Transverse colon (tissue), 4 donors: ENCODE results near the gene CCDC142. TPM values are rescaled to one million over a fixed set of nuclear protein-coding genes. Genes with fewer than 3 reads are reported as not detected.

Source experiments
- DNase-seq: peaks from one replicate; pipeline ENCODE4 v3.0.0-alpha.2; 2019
- H3K27ac ChIP-seq, 4 donors: fragments of 200-600 bp; sonication (generic); 2 replicates each; pipeline ENCODE4 v1.5.1; 2016 to 2018; ENCODE audit warnings: inconsistent platforms in 4 of 4
- H3K27me3 ChIP-seq: fragments of 200-600 bp; sonication (generic); 2 replicates; pipeline ENCODE4 v1.5.1; 2017; ENCODE audit warnings: inconsistent platforms
- H3K36me3 ChIP-seq, 4 donors: fragments of 200-600 bp; sonication (generic); 2 replicates each; pipeline ENCODE4 v1.5.1; 2017 to 2019; ENCODE audit warnings: inconsistent platforms in 4 of 4
- H3K4me1 ChIP-seq, 4 donors: fragments of 200-600 bp; sonication (generic); 2 replicates each; pipeline ENCODE4 v1.5.1; 2017 to 2020; ENCODE audit warnings: inconsistent platforms in 4 of 4
- H3K4me3 ChIP-seq, 4 donors: fragments of 200-600 bp; sonication (generic); 1 replicate in 1 of 4; 2 replicates in 3 of 4; pipeline versions ENCODE4 v1.5.1 to v1.6.1; 2017 to 2019; ENCODE audit warnings: inconsistent platforms in 4 of 4
- H3K9me3 ChIP-seq, 2 donors: fragments of 200-600 bp; sonication (generic); 2 replicates each; pipeline ENCODE4 v1.5.1; 2017 to 2019; ENCODE audit warnings: inconsistent platforms in 2 of 2
- CTCF ChIP-seq, 5 experiments: fragments of 200-600 bp in 3 of 5; fragments of 450-650 bp in 2 of 5; sonication (generic) in 3 of 5; IDR thresholded peaks; 1 replicate in 2 of 5; 2 replicates in 3 of 5; pipeline ENCODE4 v1.5.1; 2016 to 2017; ENCODE audit warnings: antibody characterized with exemption in 5 of 5, inconsistent platforms in 3 of 5, mild to moderate bottlenecking in 2 of 5, moderate library complexity in 1 of 5
- EP300 ChIP-seq: sonication (generic); formaldehyde crosslinking; IDR thresholded peaks from one replicate; pipeline ENCODE4 v1.6.1; 2017; ENCODE audit warnings: antibody characterized with exemption, low read depth
- POLR2A ChIP-seq: fragments of 450-650 bp; IDR thresholded peaks from one replicate; pipeline ENCODE4 v1.6.1; 2016; ENCODE audit warnings: antibody characterized with exemption, mild to moderate bottlenecking, moderate library complexity
- POLR2AphosphoS5 ChIP-seq, 3 donors: sonication (generic); formaldehyde crosslinking; IDR thresholded peaks; one replicate each; pipeline ENCODE4 v1.6.1; 2016; ENCODE audit warnings: antibody characterized with exemption in 3 of 3
- WGBS, 2 donors: methylation state at CpG; one replicate each; pipeline ENCODE4 v1.1.5; 2018; ENCODE audit warnings: low coverage in 1 of 2; 5-methylcytosine and 5-hydroxymethylcytosine counted together
- in situ Hi-C, 4 donors: fragments of 200-750 bp; cut with MboI; loops; one replicate each; pipeline versions ENCODE4 v1.15.0 to v1.15.1; 2017; ENCODE audit warnings: low sequenced_read_pairs in 3 of 4, low pct_ligation_motif_present in 1 of 4, low pct_unique_long_range_greater_than_20kb in 1 of 4
- intact Hi-C: fragments of 100-400 bp; cut with DNase I; formaldehyde crosslinking; loops from one replicate; pipeline ENCODE4 v1.15.1; 2023; ENCODE audit warnings: low total_unique reads
- total RNA-seq, 4 donors: library from RNA; depleted of rRNA; stranded (reverse); fragments of >200 nt; gene quantifications; one replicate each; pipeline ENCODE4 v1.1.0, GENCODE V29; 2016

CCDC142 gene
- total RNA-seq, 4 donors from 2014 or later, result 49.7 to 93.1 (median 71.6) TPM

- H3K27ac ChIP-seq, result no peak overlapping the region
- in situ Hi-C loops, result no loop called here
- no peak overlapping the region for H3K4me3 ChIP-seq
- H3K36me3 ChIP-seq, result peaks cover 0 to 19% (median 8%) of the 10 kb centered on the region in 4 donors
- H3K4me1 ChIP-seq, result peaks cover 14 to 24% (median 19%) of the 10 kb centered on the region in 4 donors
- no peaks in the 10 kb centered on the region for H3K9me3 ChIP-seq
- no peaks in the 10 kb centered on the region for H3K27me3 ChIP-seq
- WGBS, 2 donors, result 94 to 100% methylated on average over 4 to 11 of the region's 11 CpGs
- TF ChIP-seq CTCF (IDR thresholded peaks at IDR 0.05) (no peak), POLR2A (no peak), EP300 (no peak), POLR2AphosphoS5 (IDR thresholded peaks at IDR 0.05) (no peak)
- no peak for DNase-seq
- intact Hi-C loops, result no loop called here
These were observed 43.9 kb upstream of the CCDC142 start for GRCh38 chr2:74526649-74527230.

GRCh38 chr2:74525717-74526648 is 43.2 kb upstream of the CCDC142 start, which contains the start of gene DQX1:
Gene DQX1, minus strand, starts transcription at chr2:74526231. Its CDS starts 502 bp downstream, at chr2:74525729.
- Histone ChIP-seq H3K4me1 (peaks cover 10 to 16% (median 15%) of the 10 kb centered on the region in 4 donors), H3K9me3 (no peaks in the 10 kb centered on the region), H3K27me3 (peaks cover 2% of the 10 kb centered on the region), H3K36me3 (peaks cover 0 to 19% (median 8%) of the 10 kb centered on the region in 4 donors), H3K4me3 (peak within 1 kb of the TSS in 3 of 4 donors; percentile 3 to 32 (median 6)), H3K27ac (peak within 1 kb of the TSS in 3 of 4 donors; percentile 31 to 66 (median 60))
- TF ChIP-seq POLR2A, result peak; percentile 80
- no peak for TF ChIP-seq CTCF (IDR thresholded peaks at IDR 0.05)
- no peak for TF ChIP-seq EP300
- peak; percentile 28 to 86 (median 82) for TF ChIP-seq POLR2AphosphoS5 (IDR thresholded peaks at IDR 0.05)
- in situ Hi-C loops, result no loop called here
- WGBS, 2 donors, result 63 to 76% methylated on average over 2 to 11 of the region's 11 CpGs
- peak; percentile 71 for DNase-seq
- intact Hi-C loops, result no loop called here

DNA sequence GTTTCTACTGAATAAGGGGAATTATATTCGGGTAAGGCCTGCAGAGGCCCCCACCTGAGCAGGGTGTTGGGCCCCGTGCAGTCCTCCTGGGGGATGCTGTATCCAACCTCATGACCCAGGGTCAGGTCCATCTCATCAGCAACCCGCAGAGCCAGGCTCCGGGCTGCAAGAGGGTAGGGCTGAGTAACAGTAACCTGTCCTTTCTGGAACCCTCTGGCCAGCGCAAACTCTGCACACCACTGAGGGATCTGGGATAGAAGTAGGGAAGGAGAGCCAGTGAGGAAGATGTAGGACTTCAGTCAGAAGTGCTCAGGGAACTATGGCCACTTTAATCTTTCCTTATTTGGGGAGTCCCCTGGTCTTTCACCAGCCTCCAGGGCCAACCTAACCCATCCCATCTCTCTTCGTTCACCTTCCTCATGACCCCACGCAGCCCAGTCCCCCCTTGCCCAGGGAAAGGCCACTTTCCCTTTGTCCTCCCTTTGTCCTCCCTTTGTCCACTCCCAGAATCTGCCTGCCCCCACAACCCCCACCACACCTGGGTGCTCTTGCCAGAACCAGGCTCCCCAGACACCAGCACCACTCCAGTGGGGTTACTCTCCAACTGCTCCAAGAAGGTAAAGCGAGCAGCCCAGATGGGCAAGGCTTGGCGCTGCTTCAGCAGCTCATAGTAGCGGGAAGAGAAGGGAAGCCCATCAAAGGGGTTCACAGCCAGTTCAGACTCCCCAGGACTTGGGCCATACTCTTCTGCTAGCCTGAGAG is 42.3 kb upstream of the CCDC142 start:
- Histone ChIP-seq H3K4me1 (peaks cover 9 to 12% (median 10%) of the 10 kb centered on the region in 4 donors), H3K27me3 (peaks cover 10% of the 10 kb centered on the region), H3K9me3 (no peaks in the 10 kb centered on the region), H3K4me3 (peak overlapping the region in 3 of 4 donors; percentile 3 to 32 (median 6)), H3K36me3 (peaks cover 0 to 19% (median 8%) of the 10 kb centered on the region in 4 donors), H3K27ac (peak overlapping the region in 3 of 4 donors; percentile 31 to 66 (median 60))
- DNase-seq, result no peak
- WGBS, 2 donors, result 93 to 95% methylated on average over 3 to 9 of the region's 10 CpGs
- intact Hi-C loops (no loop called here), in situ Hi-C loops (no loop called here)
- TF ChIP-seq CTCF (IDR thresholded peaks at IDR 0.05), result no peak
- TF ChIP-seq POLR2AphosphoS5 (IDR thresholded peaks at IDR 0.05), result no peak
- no peak for TF ChIP-seq POLR2A
